Fibroblast of skin of scalp (primary cell): ENCODE data around the gene GTF2B.
"Not testable (repeated sequence)": the region's sequence is repeated elsewhere in the genome, so short reads cannot be mapped to it uniquely, and the experiment has no call there.

ENCODE experiments used
- DNase-seq: peaks from one replicate; pipeline ENCODE4 v3.0.0-alpha.2; 2013

Gene GTF2B

GRCh38 chr1:88883156-88883555 is 8.2 kb downstream of the GTF2B start:
- DNase-seq: no peak

- not testable (repeated sequence) for DNase-seq
These were observed 10.7 kb downstream of the GTF2B start for GRCh38 chr1:88880717-88881116.

- DNase-seq: no peak
These were observed 12.6 kb downstream of the GTF2B start for GRCh38 chr1:88878731-88879130.

GRCh38 chr1:88877911-88878310 is 13.5 kb downstream of the GTF2B start:
- DNase-seq: no peak

GRCh38 chr1:88877382-88877825 is 14.0 kb downstream of the GTF2B start:
- DNase-seq: peak; percentile 37

- DNase-seq: no peak
These were observed 14.6 kb downstream of the GTF2B start for GRCh38 chr1:88876573-88877365.

GRCh38 chr1:88875595-88875994 is 15.8 kb downstream of the GTF2B start:
- no peak for DNase-seq

- no peak for DNase-seq
These were observed 17.5 kb downstream of the GTF2B start for GRCh38 chr1:88873737-88874349.

GRCh38 chr1:88869644-88870043 is 21.7 kb downstream of the GTF2B start:
- DNase-seq: not testable (repeated sequence)

- DNase-seq: peak; percentile 76
These were observed 23.4 kb downstream of the GTF2B start for GRCh38 chr1:88867743-88868521.

GRCh38 chr1:88851303-88852063 is 39.9 kb downstream of the GTF2B start:
- no peak for DNase-seq

GRCh38 chr1:88847643-88848042 is 43.7 kb downstream of the GTF2B start:
- DNase-seq: no peak

GRCh38 chr1:88825721-88826120 is 65.6 kb downstream of the GTF2B start:
- DNase-seq: no peak

GRCh38 chr1:88819642-88820041 is 71.7 kb downstream of the GTF2B start:
- not testable (repeated sequence) for DNase-seq

- DNase-seq: no peak
These were observed 77.9 kb downstream of the GTF2B start for GRCh38 chr1:88813471-88813870.

- no peak for DNase-seq
These were observed 79.0 kb downstream of the GTF2B start for GRCh38 chr1:88812366-88812765.

- no peak for DNase-seq
These were observed 87.9 kb downstream of the GTF2B start for GRCh38 chr1:88803444-88803843.

GRCh38 chr1:88802950-88803349 is 88.4 kb downstream of the GTF2B start:
- peak; percentile 71 for DNase-seq
